GM21529 (cell line): ENCODE data around the gene SLC25A22.

Experiments
- ATAC-seq: cut with Tn5 transposase; IDR thresholded peaks from one replicate; pipeline ENCODE4 v1.9.1; 2021; ENCODE audit not compliant: unreplicated experiment

SLC25A22 gene

DNA sequence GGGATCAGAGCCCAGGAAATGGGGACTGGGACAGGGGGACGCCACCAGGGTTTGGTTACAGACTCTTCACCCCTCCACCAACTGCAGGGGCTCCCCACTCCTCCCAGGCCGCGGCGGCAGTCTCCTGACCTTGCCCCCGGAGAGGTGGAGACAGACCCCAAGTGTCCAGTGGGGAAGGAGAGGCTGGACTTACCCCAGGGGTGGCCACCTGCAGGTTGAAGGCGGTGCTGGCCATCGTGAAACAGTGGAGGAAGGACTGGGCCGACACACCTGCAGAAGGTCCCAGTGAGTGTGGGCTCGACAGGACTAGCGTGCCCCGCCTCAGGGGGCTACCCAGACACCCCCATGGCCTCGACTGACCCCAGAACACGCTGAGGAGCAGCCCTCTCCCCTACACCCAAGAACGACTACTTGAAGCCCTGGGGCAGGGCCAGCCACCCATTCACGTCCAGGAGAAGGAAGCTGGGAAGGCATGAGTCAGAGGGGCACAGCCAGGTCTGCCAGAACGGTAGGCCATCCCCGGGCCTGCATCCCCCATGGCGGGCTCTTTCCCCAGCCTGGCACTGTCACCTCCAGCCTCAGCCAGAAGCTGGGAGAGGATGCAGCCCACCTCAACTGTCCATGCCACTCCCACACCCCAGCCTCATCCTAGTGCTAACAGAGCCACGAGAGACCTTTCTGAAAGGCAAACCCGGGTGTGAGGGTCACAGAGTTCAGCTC is 23.0 kb downstream of the SLC25A22 start:
- no peak for ATAC-seq

GRCh38 chr11:773830-774229 is 24.3 kb downstream of the SLC25A22 start:
- no peak for ATAC-seq

GRCh38 chr11:773425-773824 is 24.7 kb downstream of the SLC25A22 start:
- no peak for ATAC-seq

DNA sequence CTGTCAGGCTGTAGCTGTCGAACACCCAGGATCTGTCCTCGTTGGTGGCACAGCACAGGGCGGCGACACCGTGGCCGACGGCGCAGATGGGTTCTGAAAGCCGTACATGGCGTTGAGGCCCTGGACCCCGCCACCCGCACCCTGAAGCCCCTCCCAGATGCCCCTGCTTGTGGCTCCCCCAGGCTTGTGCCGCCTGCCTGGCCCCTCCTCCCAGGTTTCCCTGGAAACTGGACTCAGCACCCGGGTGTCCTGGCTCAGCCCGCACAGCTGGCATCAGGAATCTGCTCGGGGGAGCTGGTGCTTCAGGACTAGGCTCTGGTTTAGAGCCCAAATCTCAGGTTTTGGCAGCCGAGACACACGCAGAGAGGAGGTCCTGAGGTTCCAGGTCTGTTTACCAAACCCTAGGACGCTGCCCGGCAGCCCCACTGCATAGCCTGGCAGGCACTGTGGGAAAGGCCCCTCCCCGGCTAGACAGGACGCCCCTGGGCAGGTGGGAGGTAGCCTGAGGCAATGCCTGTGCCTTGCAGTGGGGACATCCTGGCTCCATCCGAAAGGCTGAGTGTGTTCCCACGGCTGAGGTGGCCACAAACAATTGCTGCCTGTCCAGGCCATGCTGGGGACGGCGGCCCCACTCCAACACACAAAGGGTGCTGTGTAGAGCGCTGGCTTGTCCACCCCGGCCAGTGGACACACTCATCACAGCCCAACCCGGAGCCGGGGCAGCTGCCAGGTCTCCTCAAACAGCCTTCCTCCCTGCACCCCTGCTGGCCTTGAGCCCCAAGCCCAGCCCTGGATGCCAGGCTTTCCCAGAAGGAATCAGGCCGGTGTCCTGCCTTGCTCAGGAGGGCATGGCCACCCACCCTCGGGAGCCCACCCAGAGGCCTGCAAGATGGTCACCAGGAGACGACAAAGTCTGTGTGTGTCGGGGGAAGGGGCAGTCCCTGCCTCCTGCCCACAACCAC is 25.4 kb downstream of the SLC25A22 start:
- ATAC-seq, result no peak

DNA sequence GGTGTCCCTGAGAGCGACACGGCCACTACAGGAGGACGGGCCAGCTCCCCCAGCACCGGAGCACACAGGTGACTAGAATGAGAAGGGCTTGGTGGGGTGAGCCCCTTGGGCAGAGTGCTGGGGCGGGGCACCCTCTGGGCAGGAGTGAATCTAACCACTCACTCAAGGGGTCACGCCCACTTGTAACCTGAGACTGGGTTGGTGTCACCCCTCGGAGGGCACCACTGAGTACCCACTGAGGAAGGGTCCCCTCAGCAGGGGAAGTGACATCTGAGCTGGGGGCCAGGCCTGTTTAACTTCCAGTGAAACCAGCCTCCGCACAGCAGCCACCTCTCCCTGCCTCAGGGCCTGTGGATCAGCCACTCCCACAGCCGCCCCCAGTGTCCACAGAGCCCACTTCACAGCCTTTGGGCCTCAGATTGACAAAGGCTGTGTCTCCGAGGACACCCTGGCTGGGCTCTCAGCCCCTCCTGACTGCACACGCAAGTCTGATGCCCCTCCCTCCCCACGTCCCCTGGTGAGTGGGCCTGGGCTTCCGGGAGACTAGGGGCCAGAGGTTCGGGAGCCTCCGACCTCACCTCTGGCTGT is 26.4 kb downstream of the SLC25A22 start:
- ATAC-seq, result no peak

DNA sequence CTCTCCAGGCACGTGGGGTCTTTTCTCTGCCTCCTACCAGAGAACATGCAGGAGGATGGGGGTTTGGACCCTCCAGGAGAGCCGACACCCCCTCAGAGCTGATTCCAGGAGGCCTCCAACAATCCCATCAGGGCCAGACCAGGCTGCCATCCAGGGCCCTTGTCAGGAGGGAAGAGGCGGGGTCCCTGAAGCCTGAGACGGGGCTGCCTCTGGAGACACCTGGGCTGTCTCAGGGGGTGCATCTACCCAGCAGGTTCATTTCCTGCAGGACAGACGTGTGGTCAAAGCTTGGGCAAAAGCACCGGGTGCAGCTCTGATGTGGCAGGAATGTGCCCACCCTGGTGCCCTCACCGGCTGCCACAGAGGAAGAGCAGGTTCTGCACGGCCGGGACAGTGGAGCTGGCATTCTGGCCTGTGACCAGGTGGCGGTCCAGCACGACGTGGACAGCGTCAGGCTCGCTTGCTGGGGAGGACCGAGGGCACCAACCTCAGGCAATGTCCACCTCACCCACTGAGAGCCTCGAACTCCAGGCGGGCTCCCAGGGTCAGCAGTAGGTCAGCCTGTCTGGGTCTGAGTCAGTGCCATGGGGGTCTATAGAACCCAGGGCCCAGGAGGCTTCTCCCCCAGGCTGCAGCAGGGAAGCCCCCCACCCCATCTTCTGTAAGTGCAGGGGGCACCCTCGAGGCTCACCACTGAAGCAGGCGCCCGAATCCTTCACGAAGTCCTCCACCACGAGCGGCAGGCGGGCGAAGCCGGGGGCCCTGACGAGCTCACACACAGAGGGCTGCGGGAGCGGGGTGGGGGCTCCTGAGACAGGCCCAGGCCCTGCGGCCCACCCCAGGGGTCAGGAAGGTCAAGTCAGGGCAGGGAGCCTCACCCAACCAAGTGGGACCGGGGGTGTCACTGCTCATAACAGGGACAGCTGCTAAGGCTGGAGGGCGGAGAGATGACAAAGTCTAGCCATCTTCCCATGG is 27.2 kb downstream of the SLC25A22 start:
- ATAC-seq, result no peak

GRCh38 chr11:769887-770641 is 28.0 kb downstream of the SLC25A22 start:
- ATAC-seq, result no peak

- no peak for ATAC-seq
Measured at GRCh38 chr11:767238-767637, 30.8 kb downstream of the SLC25A22 start.

GRCh38 chr11:766936-767210 is 31.2 kb downstream of the SLC25A22 start:
- ATAC-seq, result no peak

GRCh38 chr11:766106-766935 is 31.8 kb downstream of the SLC25A22 start:
- no peak for ATAC-seq

DNA sequence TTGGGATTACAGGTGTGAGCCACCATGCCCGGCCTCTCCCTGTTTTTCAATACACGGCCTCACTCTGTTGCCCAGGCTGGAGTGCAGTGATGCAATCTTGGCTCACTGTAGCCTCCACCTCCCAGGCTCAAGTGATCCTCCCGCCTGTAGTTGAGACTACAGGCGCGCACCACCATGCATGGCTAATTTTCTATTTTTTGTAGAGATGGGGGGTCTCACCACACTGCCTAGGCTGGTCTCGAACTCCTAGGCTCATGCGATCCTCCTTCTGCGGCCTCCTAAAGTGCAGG is 32.3 kb downstream of the SLC25A22 start:
- ATAC-seq, result no peak

- peak; percentile 44 for ATAC-seq
Measured at GRCh38 chr11:765025-765801, 32.9 kb downstream of the SLC25A22 start.

DNA sequence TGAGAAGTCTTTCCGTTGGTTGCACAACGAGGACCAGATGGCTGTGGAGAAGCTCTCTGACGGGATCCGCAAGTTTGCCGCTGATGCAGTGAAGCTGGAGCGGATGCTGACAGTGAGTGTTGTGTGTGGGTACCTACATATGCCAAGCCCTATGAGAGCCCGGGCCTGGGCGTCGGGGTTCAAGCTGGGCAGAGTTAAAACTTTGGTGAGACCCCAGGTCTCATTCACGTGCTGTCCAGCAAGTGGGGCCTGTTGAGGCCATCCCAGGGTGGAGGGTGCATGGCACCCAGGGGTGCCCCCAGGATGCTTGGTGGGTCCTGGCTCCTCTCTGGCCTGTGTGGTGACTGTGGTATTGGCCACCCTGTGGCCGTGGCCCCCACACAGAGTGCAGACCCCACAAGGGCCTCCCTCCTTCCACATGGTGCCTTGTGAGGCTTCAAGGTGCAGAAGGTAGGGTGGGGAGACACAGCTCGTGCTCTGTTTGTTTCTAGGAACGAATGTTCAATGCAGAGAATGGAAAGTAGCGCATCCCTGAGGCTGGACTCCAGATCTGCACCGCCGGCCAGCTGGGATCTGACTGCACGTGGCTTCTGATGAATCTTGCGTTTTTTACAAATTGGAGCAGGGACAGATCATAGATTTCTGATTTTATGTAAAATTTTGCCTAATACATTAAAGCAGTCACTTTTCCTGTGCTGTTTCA is 33.6 kb downstream of the SLC25A22 start:
- ATAC-seq, result no peak

- no peak for ATAC-seq
Measured at GRCh38 chr11:763549-764321, 34.3 kb downstream of the SLC25A22 start.

DNA sequence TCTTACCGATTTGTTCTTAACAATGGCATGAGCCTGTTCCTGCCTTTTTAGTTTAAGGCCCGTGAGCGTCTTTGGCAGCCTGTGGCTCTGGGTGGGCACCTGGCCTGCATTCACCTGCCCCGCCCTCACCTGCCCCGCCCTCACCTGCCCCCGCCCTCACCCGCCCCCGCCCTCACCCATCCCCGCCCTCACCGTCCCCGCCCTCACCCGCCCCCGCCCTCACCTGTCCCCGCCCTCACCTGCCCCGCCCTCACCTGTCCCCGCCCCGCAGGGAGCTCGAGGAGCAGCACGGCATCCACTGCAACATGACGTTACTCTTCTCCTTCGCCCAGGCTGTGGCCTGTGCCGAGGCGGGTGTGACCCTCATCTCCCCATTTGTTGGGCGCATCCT is 35.0 kb downstream of the SLC25A22 start:
- ATAC-seq, result no peak

GRCh38 chr11:762421-763072 is 35.5 kb downstream of the SLC25A22 start:
- ATAC-seq, result no peak
